Neural cell (in vitro differentiated cells): ENCODE measurements around the gene GFRA4. TPM values are rescaled to one million over a fixed set of nuclear protein-coding genes. Genes with fewer than 3 reads are reported as not detected.

Experiments
- H2AFZ ChIP-seq: fragments of 200-600, 300-800 bp; sonication (generic), shearing (Covaris generic); 2 replicates; pipeline ENCODE4 v1.6.0; 2014; ENCODE audit warnings: low read depth, mild to moderate bottlenecking, antibody characterized with exemption, low read length, moderate library complexity
- H3F3A ChIP-seq: fragments of 200-600 bp; shearing (Covaris generic); 2 replicates; pipeline ENCODE4 v1.6.1; 2016; ENCODE audit warnings: mild to moderate bottlenecking, moderate library complexity, mixed read lengths, antibody characterized with exemption, low read length; ENCODE audit not compliant: insufficient read depth, poor library complexity, severe bottlenecking
- H3K27ac ChIP-seq: fragments of 200-600, 300-800 bp; sonication (generic), shearing (Covaris generic); 2 replicates; pipeline ENCODE4 v1.5.1; 2014; ENCODE audit warnings: mild to moderate bottlenecking, low read length, moderate library complexity
- H3K27me3 ChIP-seq: fragments of 300-800, 200-600 bp; sonication (generic), shearing (Covaris generic); 2 replicates; pipeline ENCODE4 v1.6.0; 2014; ENCODE audit warnings: mild to moderate bottlenecking, low read depth, low read length, moderate library complexity; ENCODE audit not compliant: insufficient read depth
- H3K36me3 ChIP-seq: fragments of 300-800, 200-600 bp; sonication (generic), shearing (Covaris generic); 2 replicates; pipeline ENCODE4 v1.5.1; 2014; ENCODE audit warnings: mild to moderate bottlenecking, antibody characterized with exemption, low read length, moderate library complexity; ENCODE audit not compliant: insufficient read depth
- H3K4me2 ChIP-seq: fragments of 300-800, 200-600 bp; sonication (generic), shearing (Covaris generic); 2 replicates; pipeline ENCODE4 v1.6.0; 2014; ENCODE audit warnings: mild to moderate bottlenecking, low read length
- H3K4me3 ChIP-seq: fragments of 300-800, 200-600 bp; sonication (generic), shearing (Covaris generic); 2 replicates; pipeline ENCODE4 v1.5.1; 2014; ENCODE audit warnings: mild to moderate bottlenecking, low read length, moderate library complexity
- H3K79me2 ChIP-seq: fragments of 200-600 bp; shearing (Covaris generic); replicated peaks from 2 replicates; pipeline ENCODE4 v1.6.0; 2014; ENCODE audit warnings: mild to moderate bottlenecking, low read length, moderate library complexity; ENCODE audit not compliant: insufficient read depth
- H3K9ac ChIP-seq: fragments of 300-800, 200-600 bp; sonication (generic), shearing (Covaris generic); 2 replicates; pipeline ENCODE4 v1.6.1; 2016; ENCODE audit warnings: mild to moderate bottlenecking, low read length, mixed read lengths
- H3K9me2 ChIP-seq: fragments of 200-600 bp; shearing (Covaris generic); 2 replicates; pipeline ENCODE4 v1.6.1; 2016; ENCODE audit warnings: mild to moderate bottlenecking, low read length, mixed read lengths; ENCODE audit not compliant: insufficient read depth
- H3K9me3 ChIP-seq: fragments of 200-600, 300-800 bp; sonication (generic), shearing (Covaris generic); 2 replicates; pipeline ENCODE4 v1.6.1; 2016; ENCODE audit warnings: mild to moderate bottlenecking, mixed run types, low read length, moderate library complexity, mixed read lengths
- H4K20me1 ChIP-seq: fragments of 200-600 bp; shearing (Covaris generic); 2 replicates; pipeline ENCODE4 v1.6.1; 2016; ENCODE audit warnings: mild to moderate bottlenecking, mixed run types; ENCODE audit not compliant: insufficient read depth
- EP300 ChIP-seq: fragments of 450-650 bp; conservative IDR thresholded peaks from 2 replicates; pipeline ENCODE4 v1.6.1; 2014; ENCODE audit warnings: antibody characterized with exemption, mild to moderate bottlenecking, moderate library complexity; ENCODE audit not compliant: poor library complexity, severe bottlenecking
- EZH2 ChIP-seq: fragments of 200-600, 300-800 bp; shearing (Covaris generic), sonication (generic); IDR thresholded peaks from 2 replicates; pipeline ENCODE4 v1.6.1; 2014; ENCODE audit warnings: antibody characterized with exemption, low read length, borderline replicate concordance, mild to moderate bottlenecking; ENCODE audit not compliant: insufficient read depth, poor library complexity, severe bottlenecking
- MXI1 ChIP-seq: fragments of 450-650 bp; conservative IDR thresholded peaks from 2 replicates; pipeline ENCODE4 v1.6.1; 2014; ENCODE audit warnings: antibody characterized with exemption, mild to moderate bottlenecking; ENCODE audit not compliant: poor library complexity, severe bottlenecking
- POLR2AphosphoS5 ChIP-seq: IDR thresholded peaks from 2 replicates; pipeline ENCODE4 v1.6.1; 2012
- RAD21 ChIP-seq: fragments of 450-650 bp; conservative IDR thresholded peaks from 2 replicates; pipeline ENCODE4 v1.6.1; 2014; ENCODE audit warnings: antibody characterized with exemption, mild to moderate bottlenecking, moderate library complexity
- SMC3 ChIP-seq: fragments of 450-650 bp; conservative IDR thresholded peaks from 2 replicates; pipeline ENCODE4 v1.6.1; 2014; ENCODE audit warnings: antibody characterized with exemption, mild to moderate bottlenecking, moderate library complexity; ENCODE audit not compliant: poor library complexity
- TAF1 ChIP-seq: IDR thresholded peaks from 2 replicates; pipeline ENCODE4 v1.6.1; 2012; ENCODE audit warnings: low read depth
- polyA plus RNA-seq: library from polyadenylated mRNA; depleted of rRNA; stranded (reverse); fragments of >200 nt; gene quantifications from 2 replicates; pipeline ENCODE4 v1.2.3, GENCODE V29; 2014
- TF ChIP-seq, protein P1 (sequence below): fragments of 450-650 bp; IDR thresholded peaks from 2 replicates; pipeline ENCODE4 v1.5.1; 2014; ENCODE audit warnings: antibody characterized with exemption, mild to moderate bottlenecking, moderate library complexity; ENCODE audit not compliant: poor library complexity, severe bottlenecking
- TF ChIP-seq, protein P2 (sequence below): IDR thresholded peaks from 2 replicates; pipeline ENCODE4 v1.6.1; 2012; ENCODE audit warnings: borderline replicate concordance

Gene GFRA4
- polyA plus RNA-seq, 1 donor from 2014 or later, result not detected

DNA sequence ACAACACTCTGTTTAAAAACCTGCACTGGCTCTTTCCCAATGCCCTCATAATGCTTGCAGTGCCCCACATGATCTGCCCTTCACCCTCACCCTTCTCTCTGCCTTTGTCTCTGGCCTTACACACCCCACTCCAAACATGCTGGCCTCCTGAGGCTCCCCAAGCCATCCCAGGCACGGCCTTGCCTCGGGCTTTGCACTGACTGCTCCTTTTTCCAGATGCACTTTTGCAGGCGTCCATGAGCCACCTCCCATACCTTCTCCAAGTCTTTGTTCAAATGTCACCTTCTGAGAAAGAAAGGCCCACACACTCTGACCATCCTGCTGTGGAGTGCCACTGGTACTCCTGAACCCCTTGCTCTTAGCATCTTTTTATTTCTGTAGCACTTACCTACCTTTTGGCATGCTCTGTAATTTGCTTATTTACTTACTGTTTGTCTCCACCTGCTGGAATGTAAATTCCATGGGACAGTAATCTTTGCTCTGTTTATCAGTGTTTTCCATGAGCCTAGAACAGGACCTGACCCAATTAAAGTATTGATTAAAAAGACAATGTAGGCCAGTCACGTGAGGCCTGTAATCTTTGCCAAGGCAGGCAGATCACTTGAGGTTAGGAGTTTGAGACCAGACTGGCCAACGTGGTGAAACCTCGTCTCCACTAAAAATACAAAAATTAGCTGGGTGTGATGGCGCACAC lies 30.7 kb downstream of the GFRA4 start:
- TF ChIP-seq, protein P1, sequence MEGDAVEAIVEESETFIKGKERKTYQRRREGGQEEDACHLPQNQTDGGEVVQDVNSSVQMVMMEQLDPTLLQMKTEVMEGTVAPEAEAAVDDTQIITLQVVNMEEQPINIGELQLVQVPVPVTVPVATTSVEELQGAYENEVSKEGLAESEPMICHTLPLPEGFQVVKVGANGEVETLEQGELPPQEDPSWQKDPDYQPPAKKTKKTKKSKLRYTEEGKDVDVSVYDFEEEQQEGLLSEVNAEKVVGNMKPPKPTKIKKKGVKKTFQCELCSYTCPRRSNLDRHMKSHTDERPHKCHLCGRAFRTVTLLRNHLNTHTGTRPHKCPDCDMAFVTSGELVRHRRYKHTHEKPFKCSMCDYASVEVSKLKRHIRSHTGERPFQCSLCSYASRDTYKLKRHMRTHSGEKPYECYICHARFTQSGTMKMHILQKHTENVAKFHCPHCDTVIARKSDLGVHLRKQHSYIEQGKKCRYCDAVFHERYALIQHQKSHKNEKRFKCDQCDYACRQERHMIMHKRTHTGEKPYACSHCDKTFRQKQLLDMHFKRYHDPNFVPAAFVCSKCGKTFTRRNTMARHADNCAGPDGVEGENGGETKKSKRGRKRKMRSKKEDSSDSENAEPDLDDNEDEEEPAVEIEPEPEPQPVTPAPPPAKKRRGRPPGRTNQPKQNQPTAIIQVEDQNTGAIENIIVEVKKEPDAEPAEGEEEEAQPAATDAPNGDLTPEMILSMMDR, result no peak
- TF ChIP-seq RAD21 (no peak), TAF1 (no peak), MXI1 (no peak), EZH2 (no peak)
- TF ChIP-seq, protein P2, sequence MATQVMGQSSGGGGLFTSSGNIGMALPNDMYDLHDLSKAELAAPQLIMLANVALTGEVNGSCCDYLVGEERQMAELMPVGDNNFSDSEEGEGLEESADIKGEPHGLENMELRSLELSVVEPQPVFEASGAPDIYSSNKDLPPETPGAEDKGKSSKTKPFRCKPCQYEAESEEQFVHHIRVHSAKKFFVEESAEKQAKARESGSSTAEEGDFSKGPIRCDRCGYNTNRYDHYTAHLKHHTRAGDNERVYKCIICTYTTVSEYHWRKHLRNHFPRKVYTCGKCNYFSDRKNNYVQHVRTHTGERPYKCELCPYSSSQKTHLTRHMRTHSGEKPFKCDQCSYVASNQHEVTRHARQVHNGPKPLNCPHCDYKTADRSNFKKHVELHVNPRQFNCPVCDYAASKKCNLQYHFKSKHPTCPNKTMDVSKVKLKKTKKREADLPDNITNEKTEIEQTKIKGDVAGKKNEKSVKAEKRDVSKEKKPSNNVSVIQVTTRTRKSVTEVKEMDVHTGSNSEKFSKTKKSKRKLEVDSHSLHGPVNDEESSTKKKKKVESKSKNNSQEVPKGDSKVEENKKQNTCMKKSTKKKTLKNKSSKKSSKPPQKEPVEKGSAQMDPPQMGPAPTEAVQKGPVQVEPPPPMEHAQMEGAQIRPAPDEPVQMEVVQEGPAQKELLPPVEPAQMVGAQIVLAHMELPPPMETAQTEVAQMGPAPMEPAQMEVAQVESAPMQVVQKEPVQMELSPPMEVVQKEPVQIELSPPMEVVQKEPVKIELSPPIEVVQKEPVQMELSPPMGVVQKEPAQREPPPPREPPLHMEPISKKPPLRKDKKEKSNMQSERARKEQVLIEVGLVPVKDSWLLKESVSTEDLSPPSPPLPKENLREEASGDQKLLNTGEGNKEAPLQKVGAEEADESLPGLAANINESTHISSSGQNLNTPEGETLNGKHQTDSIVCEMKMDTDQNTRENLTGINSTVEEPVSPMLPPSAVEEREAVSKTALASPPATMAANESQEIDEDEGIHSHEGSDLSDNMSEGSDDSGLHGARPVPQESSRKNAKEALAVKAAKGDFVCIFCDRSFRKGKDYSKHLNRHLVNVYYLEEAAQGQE, result no peak
- Histone ChIP-seq H4K20me1 (no peaks in the 10 kb centered on the region), H2AFZ (no peak overlapping the region), H3K36me3 (peaks cover 2% of the 10 kb centered on the region), H3K4me3 (no peak overlapping the region), H3K27me3 (no peaks in the 10 kb centered on the region), H3K9me3 (no peaks in the 10 kb centered on the region), H3K27ac (no peak overlapping the region), H3K79me2 (no peaks in the 10 kb centered on the region), H3K9me2 (no peaks in the 10 kb centered on the region), H3K4me2 (no peak overlapping the region), H3K9ac (no peak overlapping the region), H3F3A (no peaks in the 10 kb centered on the region)

DNA sequence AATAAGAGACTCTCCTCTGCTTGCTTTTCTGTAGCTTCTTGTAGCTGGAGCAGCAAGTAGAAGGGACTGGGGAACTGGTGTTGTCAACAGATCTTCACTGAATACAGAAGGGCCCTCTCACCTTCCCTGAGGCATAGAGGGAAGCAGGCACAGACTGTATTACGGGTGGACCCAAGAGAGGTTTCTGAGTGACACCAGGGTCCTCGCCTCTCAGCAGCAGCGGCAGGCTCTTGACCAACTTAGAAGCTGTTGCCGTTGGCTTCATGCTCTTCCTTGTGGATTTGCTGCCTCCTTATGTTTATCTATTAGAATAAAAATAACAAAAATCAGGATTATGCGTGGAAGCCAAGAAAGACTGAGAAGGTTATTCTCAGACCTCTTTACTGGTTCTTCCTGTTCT lies 31.7 kb downstream of the GFRA4 start:
- Histone ChIP-seq H3K27ac (no peak overlapping the region), H2AFZ (no peak overlapping the region), H3K79me2 (no peaks in the 10 kb centered on the region), H3K36me3 (no peaks in the 10 kb centered on the region), H3K4me2 (no peak overlapping the region), H3K4me3 (no peak overlapping the region), H3F3A (no peaks in the 10 kb centered on the region), H3K9me2 (no peaks in the 10 kb centered on the region), H4K20me1 (no peaks in the 10 kb centered on the region), H3K9me3 (no peaks in the 10 kb centered on the region), H3K27me3 (no peaks in the 10 kb centered on the region), H3K9ac (no peak overlapping the region)
- TF ChIP-seq EP300, result no peak
- TF ChIP-seq, protein P2, result no peak
- TF ChIP-seq, protein P1, result no peak
- TF ChIP-seq SMC3, result no peak
- TF ChIP-seq MXI1, result no peak
- TF ChIP-seq TAF1, result no peak
- no peak for TF ChIP-seq RAD21
- TF ChIP-seq EZH2, result no peak
- no peak for TF ChIP-seq POLR2AphosphoS5
